B cell (primary cell): ENCODE measurements around the gene APCDD1L. TPM values are rescaled to one million over a fixed set of nuclear protein-coding genes. Genes with fewer than 3 reads are reported as not detected.

Experiments used
- ATAC-seq: fragments of 200-7000 bp; cut with Tn5 transposase; one replicate; pipeline ENCODE4 v1.10.0; 2021; ENCODE audit warnings: low read depth, mild to moderate bottlenecking, moderate number of reproducible peaks, moderate library complexity
- CTCF ChIA-PET: fragments of 350-600 bp; sonication (Branson Sonifier 250); formaldehyde crosslinking; loops from one replicate; lab custom pipeline; 2021; ENCODE audit warnings: antibody characterized with exemption, inconsistent platforms; lab: Charles Lee
- POLR2A ChIA-PET: fragments of 350-600 bp; sonication (Branson Sonifier 250); formaldehyde crosslinking; loops from one replicate; lab custom pipeline; 2021; ENCODE audit warnings: antibody characterized with exemption; lab: Charles Lee
- DNase-seq: peaks from one replicate; pipeline ENCODE4 v3.0.0; 2013
- H2AFZ ChIP-seq: 2 replicates; pipeline ENCODE4 v1.6.1; 2012; ENCODE audit warnings: mild to moderate bottlenecking, low read depth, low read length; ENCODE audit not compliant: insufficient read depth, poor library complexity, severe bottlenecking
- H3K27ac ChIP-seq, 2 donors: 1 replicate in 1 of 2; 2 replicates in 1 of 2; pipeline ENCODE4 v1.5.1; 2012 to 2013; ENCODE audit warnings: low read length in 2 of 2, mild to moderate bottlenecking in 2 of 2, moderate library complexity in 1 of 2
- H3K27me3 ChIP-seq, 4 experiments: fragments of 200-600 bp in 1 of 4; sonication (generic) in 1 of 4; replicated peaks in 1 of 4; 1 replicate in 2 of 4; 2 replicates in 2 of 4; pipeline versions ENCODE4 v1.6.1 to v1.7.0; 2013 to 2016; ENCODE audit warnings: low read length in 3 of 4, mild to moderate bottlenecking in 2 of 4, mixed read lengths in 1 of 4, moderate library complexity in 1 of 4; ENCODE audit not compliant: insufficient read depth in 4 of 4, control insufficient read depth in 3 of 4; ENCODE audit errors: control extremely low read depth in 1 of 4
- H3K36me3 ChIP-seq, 2 experiments: replicated peaks in 1 of 2; 1 replicate in 1 of 2; 2 replicates in 1 of 2; pipeline versions ENCODE4 v1.6.1 to v1.7.1; 2013; ENCODE audit warnings: low read length in 1 of 2; ENCODE audit not compliant: insufficient read depth in 2 of 2, control insufficient read depth in 1 of 2; ENCODE audit errors: control extremely low read depth in 1 of 2, extremely low read depth in 1 of 2
- H3K4me1 ChIP-seq, 2 donors: fragments of 200-600 bp in 1 of 2; sonication (generic) in 1 of 2; 1 replicate in 1 of 2; 2 replicates in 1 of 2; pipeline versions ENCODE4 v1.5.1 to v1.6.1; 2013 to 2017; ENCODE audit warnings: low read length in 2 of 2; ENCODE audit not compliant: control insufficient read depth in 2 of 2, insufficient read depth in 2 of 2
- H3K4me2 ChIP-seq: replicated peaks from 2 replicates; pipeline ENCODE3; 2012; ENCODE audit warnings: mild to moderate bottlenecking, low read depth, low read length; ENCODE audit not compliant: poor library complexity, severe bottlenecking
- H3K4me3 ChIP-seq, 5 experiments: fragments of 200-600 bp in 1 of 5; sonication (generic) in 1 of 5; 1 replicate in 3 of 5; 2 replicates in 2 of 5; pipeline versions ENCODE4 v1.5.1 to v1.7.0; 2011 to 2016; ENCODE audit warnings: low read length in 4 of 5, mild to moderate bottlenecking in 4 of 5, low read depth in 2 of 5, control low read depth in 1 of 5, moderate library complexity in 1 of 5; ENCODE audit not compliant: insufficient read depth in 1 of 5; ENCODE audit errors: control extremely low read depth in 1 of 5, extremely low read depth in 1 of 5
- H3K79me2 ChIP-seq: fragments of 200-600 bp; sonication (generic); one replicate; pipeline ENCODE4 v1.6.0; 2016; ENCODE audit warnings: low read length; ENCODE audit not compliant: control insufficient read depth, insufficient read depth
- H3K9ac ChIP-seq: fragments of 200-600 bp; sonication (generic); 2 replicates; pipeline ENCODE4 v1.6.1; 2017; ENCODE audit warnings: mild to moderate bottlenecking, low read length, moderate library complexity
- H3K9me3 ChIP-seq, 3 donors: one replicate each; pipeline versions ENCODE4 v1.6.1 to v1.7.1; 2013; ENCODE audit warnings: low read length in 2 of 3; ENCODE audit not compliant: control insufficient read depth in 2 of 3, insufficient read depth in 1 of 3; ENCODE audit errors: control extremely low read depth in 1 of 3
- H4K20me1 ChIP-seq: 2 replicates; pipeline ENCODE4 v1.6.0; 2012; ENCODE audit warnings: mild to moderate bottlenecking, low read length; ENCODE audit not compliant: insufficient read depth, control insufficient read depth, poor library complexity, severe bottlenecking
- H3K27ac Mint-ChIP-seq: one replicate; pipeline ENCODE4 v1.8.0; 2021; ENCODE audit warnings: mixed read lengths
- H3K27me3 Mint-ChIP-seq: one replicate; pipeline ENCODE4 v1.8.0; 2021; ENCODE audit warnings: mixed read lengths
- H3K4me1 Mint-ChIP-seq: one replicate; pipeline ENCODE4 v1.8.0; 2021; ENCODE audit warnings: mixed read lengths
- H3K4me3 Mint-ChIP-seq: one replicate; pipeline ENCODE4 v1.8.0; 2021; ENCODE audit warnings: mixed read lengths
- H3K9me3 Mint-ChIP-seq: one replicate; pipeline ENCODE4 v1.8.0; 2022; ENCODE audit warnings: mixed read lengths; ENCODE audit not compliant: insufficient read depth
- EZH2 ChIP-seq: IDR thresholded peaks from 2 replicates; pipeline ENCODE4 v1.6.1; 2012; ENCODE audit warnings: borderline replicate concordance, low read depth, mild to moderate bottlenecking, moderate library complexity, low read length; ENCODE audit not compliant: insufficient read depth, poor library complexity, severe bottlenecking
- WGBS: methylation state at CpG from one replicate; pipeline ENCODE4 v1.1.5; 2013; ENCODE audit warnings: missing lambda C conversion rate; ENCODE audit not compliant: insufficient coverage; 5-methylcytosine and 5-hydroxymethylcytosine counted together
- intact Hi-C: fragments of 100-400 bp; cut with micrococcal nuclease; formaldehyde crosslinking; loops from one replicate; pipeline ENCODE4 v1.10.0; 2022
- polyA plus RNA-seq: library from polyadenylated mRNA; depleted of rRNA; stranded (reverse); fragments of >200 nt; gene quantifications from 2 replicates; pipeline ENCODE4 v1.2.3, GENCODE V29; 2012
- total RNA-seq, 2 donors: library from RNA; stranded (reverse); fragments of 120-200 nt in 1 of 2; gene quantifications; 1 replicate in 1 of 2; 2 replicates in 1 of 2; pipeline versions ENCODE4 v1.2.3 to v1.2.4, GENCODE V29; 2013 to 2022
- TF ChIP-seq, protein P1 (sequence below): fragments of 200-600 bp; IDR thresholded peaks from one replicate; pipeline ENCODE4 v1.8.0; 2022; ENCODE audit warnings: antibody characterized with exemption, mild to moderate bottlenecking

Gene APCDD1L
- total and polyA plus RNA-seq, 2 donors (not counting 1 experiment from before 2014, with no cell fraction given), result not detected

GRCh38 chr20:58544286-58544685, 29.1 kb upstream of the APCDD1L start:
- no peak for TF ChIP-seq EZH2
- TF ChIP-seq, protein P1, sequence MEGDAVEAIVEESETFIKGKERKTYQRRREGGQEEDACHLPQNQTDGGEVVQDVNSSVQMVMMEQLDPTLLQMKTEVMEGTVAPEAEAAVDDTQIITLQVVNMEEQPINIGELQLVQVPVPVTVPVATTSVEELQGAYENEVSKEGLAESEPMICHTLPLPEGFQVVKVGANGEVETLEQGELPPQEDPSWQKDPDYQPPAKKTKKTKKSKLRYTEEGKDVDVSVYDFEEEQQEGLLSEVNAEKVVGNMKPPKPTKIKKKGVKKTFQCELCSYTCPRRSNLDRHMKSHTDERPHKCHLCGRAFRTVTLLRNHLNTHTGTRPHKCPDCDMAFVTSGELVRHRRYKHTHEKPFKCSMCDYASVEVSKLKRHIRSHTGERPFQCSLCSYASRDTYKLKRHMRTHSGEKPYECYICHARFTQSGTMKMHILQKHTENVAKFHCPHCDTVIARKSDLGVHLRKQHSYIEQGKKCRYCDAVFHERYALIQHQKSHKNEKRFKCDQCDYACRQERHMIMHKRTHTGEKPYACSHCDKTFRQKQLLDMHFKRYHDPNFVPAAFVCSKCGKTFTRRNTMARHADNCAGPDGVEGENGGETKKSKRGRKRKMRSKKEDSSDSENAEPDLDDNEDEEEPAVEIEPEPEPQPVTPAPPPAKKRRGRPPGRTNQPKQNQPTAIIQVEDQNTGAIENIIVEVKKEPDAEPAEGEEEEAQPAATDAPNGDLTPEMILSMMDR, result no peak
- no peaks in the 10 kb centered on the region for H3K79me2 ChIP-seq
- H2AFZ ChIP-seq, result no peak overlapping the region
- peaks cover 20% of the 10 kb centered on the region for H3K27me3 Mint-ChIP-seq
- no peak overlapping the region for H3K4me2 ChIP-seq
- H3K4me1 Mint-ChIP-seq, result no peaks in the 10 kb centered on the region
- intact Hi-C loops, result no loop called here
- ATAC-seq (no peak), DNase-seq (no peak)
- no peak overlapping the region for H3K9ac ChIP-seq
- H3K4me1 ChIP-seq, result no peaks in the 10 kb centered on the region
- CTCF ChIA-PET, result no interaction called here
- no peaks in the 10 kb centered on the region for H3K9me3 Mint-ChIP-seq
- POLR2A ChIA-PET, result no interaction called here
- H3K27ac ChIP-seq, result no peak overlapping the region
- H3K9me3 ChIP-seq, result no peaks in the 10 kb centered on the region
- H4K20me1 ChIP-seq, result no peaks in the 10 kb centered on the region
- 86% methylated on average over 5 of the region's 10 CpGs for WGBS
- H3K27me3 ChIP-seq, result peaks cover 0 to 2% (median 0%) of the 10 kb centered on the region in 4 experiments
- H3K27ac Mint-ChIP-seq, result no peak overlapping the region
- H3K36me3 ChIP-seq, result no peaks in the 10 kb centered on the region
- no peak overlapping the region for H3K4me3 ChIP-seq
- no peak overlapping the region for H3K4me3 Mint-ChIP-seq

DNA sequence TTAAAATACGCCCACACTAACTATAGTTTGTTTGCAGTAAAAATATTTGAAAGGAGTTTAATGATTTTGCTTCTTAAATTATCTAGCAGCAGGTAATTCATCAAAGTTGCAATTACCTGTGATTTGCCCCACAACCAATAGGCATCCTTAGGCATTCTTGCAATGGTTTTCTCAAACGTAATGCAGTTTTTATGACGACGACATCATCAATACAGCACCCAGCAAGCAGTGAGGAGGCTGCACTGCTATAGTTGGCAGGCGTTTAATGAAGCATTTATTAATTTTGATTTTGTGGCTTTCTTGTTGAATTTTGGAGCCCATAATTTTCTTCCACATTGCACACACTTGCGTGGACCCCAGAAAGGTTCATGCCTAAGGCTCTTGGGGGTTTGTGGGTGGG, 28.1 kb upstream of the APCDD1L start:
- H3K27ac ChIP-seq, result no peak overlapping the region
- ATAC-seq (no peak), DNase-seq (no peak)
- no peaks in the 10 kb centered on the region for H3K9me3 Mint-ChIP-seq
- H3K4me3 Mint-ChIP-seq, result no peak overlapping the region
- H3K79me2 ChIP-seq, result no peaks in the 10 kb centered on the region
- H3K4me1 ChIP-seq, result no peaks in the 10 kb centered on the region
- no peak overlapping the region for H3K4me3 ChIP-seq
- H3K9me3 ChIP-seq, result peaks cover 0 to 1% (median 0%) of the 10 kb centered on the region in 3 donors
- no peak overlapping the region for H3K9ac ChIP-seq
- no peaks in the 10 kb centered on the region for H4K20me1 ChIP-seq
- ChIA-PET POLR2A (no interaction called here), CTCF (no interaction called here)
- TF ChIP-seq EZH2, result no peak
- TF ChIP-seq, protein P1, result no peak
- H3K27me3 Mint-ChIP-seq, result peaks cover 14% of the 10 kb centered on the region
- H3K27ac Mint-ChIP-seq, result no peak overlapping the region
- intact Hi-C loops, result no loop called here
- no peaks in the 10 kb centered on the region for H3K36me3 ChIP-seq
- no peak overlapping the region for H3K4me2 ChIP-seq
- no CpG with 5 or more reads among the region's 6 CpGs for WGBS
- no peaks in the 10 kb centered on the region for H3K4me1 Mint-ChIP-seq
- H3K27me3 ChIP-seq, result peaks cover 0 to 2% (median 0%) of the 10 kb centered on the region in 4 experiments
- no peak overlapping the region for H2AFZ ChIP-seq
